RCC 7860 (cell line): ENCODE data around the gene GRAMD2A.

Experiments
- DNase-seq: peaks from one replicate; pipeline ENCODE4 v3.0.0-alpha.2; 2015; ENCODE audit warnings: low spot score
- FAIRE-seq: peaks from 2 replicates; lab custom pipeline; 2012; peaks lifted over from hg19 to GRCh38; lab: Jason Lieb, UNC

GRAMD2A gene

GRCh38 chr15:72169236-72169920, 28.2 kb downstream of the GRAMD2A start:
- DNase-seq (no peak), FAIRE-seq (no peak)

- FAIRE-seq (no peak), DNase-seq (no peak)
Observed at GRCh38 chr15:72168808-72169190, 28.8 kb downstream of the GRAMD2A start.

GRCh38 chr15:72168131-72168807, 29.3 kb downstream of the GRAMD2A start:
- FAIRE-seq = no peak
- DNase-seq = no peak

GRCh38 chr15:72167445-72167844, 30.1 kb downstream of the GRAMD2A start:
- no peak for FAIRE-seq
- no peak for DNase-seq

GRCh38 chr15:72166716-72167417, 30.7 kb downstream of the GRAMD2A start:
- FAIRE-seq (no peak), DNase-seq (no peak)

GRCh38 chr15:72163719-72164118, 33.9 kb downstream of the GRAMD2A start:
- DNase-seq = no peak
- FAIRE-seq = no peak

- DNase-seq (no peak), FAIRE-seq (no peak)
Observed at GRCh38 chr15:72162569-72162968, 35.0 kb downstream of the GRAMD2A start.

GRCh38 chr15:72161361-72162132, 36.0 kb downstream of the GRAMD2A start:
- DNase-seq = no peak
- no peak for FAIRE-seq

GRCh38 chr15:72160696-72161245, 36.8 kb downstream of the GRAMD2A start:
- DNase-seq (no peak), FAIRE-seq (no peak)

GRCh38 chr15:72156928-72157327, 40.7 kb downstream of the GRAMD2A start:
- FAIRE-seq (no peak), DNase-seq (no peak)

- DNase-seq (peak; percentile 59), FAIRE-seq (peak; percentile 52)
Observed at GRCh38 chr15:72155635-72156616, 41.7 kb downstream of the GRAMD2A start.

- peak; percentile 79 for DNase-seq
- FAIRE-seq = peak; percentile 68
Observed at GRCh38 chr15:72155003-72155621, 42.5 kb downstream of the GRAMD2A start.

GRCh38 chr15:72154316-72154715, 43.3 kb downstream of the GRAMD2A start:
- FAIRE-seq = no peak
- no peak for DNase-seq

- FAIRE-seq (no peak), DNase-seq (no peak)
Observed at GRCh38 chr15:72153269-72154000, 44.2 kb downstream of the GRAMD2A start.

GRCh38 chr15:72147418-72147817, 50.2 kb downstream of the GRAMD2A start:
- FAIRE-seq (no peak), DNase-seq (no peak)

- DNase-seq (no peak), FAIRE-seq (no peak)
Observed at GRCh38 chr15:72146934-72147333, 50.7 kb downstream of the GRAMD2A start.

- DNase-seq (no peak), FAIRE-seq (no peak)
Observed at GRCh38 chr15:72146221-72146620, 51.4 kb downstream of the GRAMD2A start.
